Raji (cell line): ENCODE results near the gene SPATA3.

Experiments
- POLR2A ChIP-seq: IDR thresholded peaks from 2 replicates; pipeline ENCODE4 v1.6.1; 2011; ENCODE audit warnings: low read depth, low read length, control low read depth; ENCODE audit not compliant: insufficient read depth

SPATA3 gene

DNA sequence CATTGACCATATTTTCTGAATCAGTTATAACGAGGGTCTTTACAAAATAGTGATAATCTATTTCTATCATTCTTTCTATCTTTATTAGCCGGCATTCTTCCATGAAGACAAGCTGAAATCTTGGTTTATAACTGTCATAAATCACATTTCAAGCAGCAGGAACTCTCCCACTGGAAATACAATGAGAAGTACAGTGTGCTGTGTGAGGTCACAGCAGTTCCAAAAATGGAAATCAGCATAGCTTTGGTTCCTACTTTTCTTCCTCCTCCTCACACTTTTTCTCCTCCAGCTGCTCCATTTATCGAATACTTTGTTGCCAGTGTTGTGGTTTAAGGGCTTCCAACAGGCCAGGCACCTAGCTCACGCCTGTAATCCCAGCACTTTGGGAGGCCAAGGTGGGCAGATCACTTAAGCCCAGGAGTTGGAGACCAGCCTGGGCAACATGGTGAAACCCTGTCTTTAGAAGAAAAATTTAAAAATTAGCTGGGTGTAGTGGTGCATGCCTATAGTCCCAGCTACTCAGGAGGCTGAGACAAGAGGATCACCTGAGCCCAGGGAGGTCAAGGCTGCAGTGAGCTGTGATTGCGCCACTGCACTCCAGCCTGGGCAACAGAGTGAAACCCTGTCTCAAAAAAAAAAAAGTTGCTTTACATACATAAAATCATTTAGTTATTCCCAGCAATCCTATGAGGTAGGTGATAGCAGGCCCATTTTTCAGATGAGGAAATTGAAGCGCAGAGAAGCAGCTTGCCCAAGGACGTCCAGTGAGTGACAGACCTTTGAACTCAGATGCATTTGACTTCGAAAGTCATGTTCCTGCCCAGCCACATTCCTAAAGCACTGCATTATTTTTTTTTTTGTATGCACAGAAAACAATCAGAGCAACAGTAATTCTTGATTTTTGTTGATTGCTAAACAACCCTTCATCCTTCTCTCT, 36.8 kb upstream of the SPATA3 start:
- TF ChIP-seq POLR2A, result no peak

DNA sequence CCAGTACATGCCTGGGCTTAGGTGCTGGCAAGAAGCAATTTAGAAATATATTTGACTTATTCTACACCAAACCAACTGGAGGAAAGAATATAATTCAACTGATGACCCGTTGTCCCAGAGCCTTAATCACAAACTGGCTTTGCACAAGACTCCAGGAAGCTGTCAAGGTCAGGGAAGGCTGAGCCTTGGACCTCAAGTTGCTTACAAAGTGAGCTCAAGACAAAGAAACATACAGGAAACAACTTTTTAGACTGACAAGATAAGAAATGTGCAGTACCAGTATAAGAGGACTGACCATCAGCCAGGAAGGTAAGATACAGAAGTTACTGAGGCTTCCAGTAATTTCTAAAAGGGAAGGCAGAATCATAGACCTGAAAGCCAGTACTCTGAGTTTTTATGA, 35.9 kb upstream of the SPATA3 start:
- TF ChIP-seq POLR2A, result no peak

DNA sequence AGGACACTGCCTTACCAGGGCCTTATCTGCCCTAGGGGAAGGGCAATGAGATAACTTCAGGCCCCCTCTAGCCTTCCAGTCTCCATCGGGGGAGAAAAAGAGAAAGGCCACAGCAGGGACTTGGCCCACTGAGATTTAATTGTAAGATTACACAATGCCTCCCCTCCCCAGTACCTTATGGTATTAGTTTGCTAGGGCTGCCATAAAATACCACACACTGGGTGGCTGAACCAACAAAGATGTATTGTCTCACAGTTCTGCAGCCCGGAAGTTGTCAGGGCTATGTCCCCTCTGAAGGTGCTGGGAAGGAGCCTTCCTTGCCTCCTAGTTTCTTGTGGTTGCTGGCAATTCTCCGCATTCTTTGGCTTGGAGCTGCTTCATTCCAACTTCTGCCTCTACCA, 34.8 kb upstream of the SPATA3 start:
- no peak for TF ChIP-seq POLR2A

DNA sequence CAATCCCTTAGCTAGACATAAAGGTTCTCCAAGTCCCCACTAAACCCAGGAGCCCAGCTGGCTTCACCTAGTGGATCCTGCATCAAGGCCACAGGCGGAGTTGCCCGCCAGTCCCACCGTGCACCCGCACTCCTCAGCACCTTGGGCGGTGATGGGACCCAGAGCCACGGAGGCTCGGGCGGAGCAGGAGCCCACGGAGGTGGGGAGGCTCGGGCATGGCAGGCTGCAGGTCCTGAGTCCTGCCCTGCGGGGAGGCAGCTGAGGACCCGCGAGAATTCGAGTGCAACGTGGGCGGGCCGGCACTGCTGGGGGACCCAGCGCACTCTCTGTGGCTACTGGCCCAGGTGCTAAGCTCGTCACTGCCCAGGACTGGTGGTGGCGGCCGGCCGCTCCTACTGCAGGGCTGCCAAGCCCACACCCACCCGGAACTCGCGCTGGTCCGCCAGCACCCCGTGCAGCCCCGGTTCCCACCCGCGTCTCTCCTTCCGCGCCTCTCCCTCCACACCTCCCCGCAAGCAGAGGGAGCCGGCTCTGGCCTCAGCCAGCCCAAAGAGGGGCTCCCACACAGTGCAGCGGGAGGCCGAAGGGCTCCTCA, 31.7 kb upstream of the SPATA3 start:
- TF ChIP-seq POLR2A, result no peak

DNA sequence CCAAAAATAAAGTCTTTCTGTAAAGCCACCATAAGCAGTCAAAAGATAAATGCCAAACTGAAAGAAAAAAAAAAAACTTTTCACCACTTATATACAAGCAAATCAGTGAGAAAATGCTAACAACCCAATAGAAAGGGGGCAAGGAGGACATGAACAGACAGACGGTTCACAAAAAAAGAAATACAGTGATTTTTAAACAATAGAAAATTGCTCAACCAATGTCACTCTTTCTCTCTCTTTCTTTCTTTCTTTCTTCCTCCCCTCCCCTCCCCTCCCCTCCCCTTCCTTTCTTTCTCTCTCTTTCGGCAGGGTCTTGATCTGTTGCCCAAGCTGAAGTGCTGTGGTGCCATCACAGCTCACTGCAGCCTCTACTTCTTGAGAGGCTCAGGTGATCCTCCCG, 28.8 kb upstream of the SPATA3 start:
- TF ChIP-seq POLR2A, result no peak

DNA sequence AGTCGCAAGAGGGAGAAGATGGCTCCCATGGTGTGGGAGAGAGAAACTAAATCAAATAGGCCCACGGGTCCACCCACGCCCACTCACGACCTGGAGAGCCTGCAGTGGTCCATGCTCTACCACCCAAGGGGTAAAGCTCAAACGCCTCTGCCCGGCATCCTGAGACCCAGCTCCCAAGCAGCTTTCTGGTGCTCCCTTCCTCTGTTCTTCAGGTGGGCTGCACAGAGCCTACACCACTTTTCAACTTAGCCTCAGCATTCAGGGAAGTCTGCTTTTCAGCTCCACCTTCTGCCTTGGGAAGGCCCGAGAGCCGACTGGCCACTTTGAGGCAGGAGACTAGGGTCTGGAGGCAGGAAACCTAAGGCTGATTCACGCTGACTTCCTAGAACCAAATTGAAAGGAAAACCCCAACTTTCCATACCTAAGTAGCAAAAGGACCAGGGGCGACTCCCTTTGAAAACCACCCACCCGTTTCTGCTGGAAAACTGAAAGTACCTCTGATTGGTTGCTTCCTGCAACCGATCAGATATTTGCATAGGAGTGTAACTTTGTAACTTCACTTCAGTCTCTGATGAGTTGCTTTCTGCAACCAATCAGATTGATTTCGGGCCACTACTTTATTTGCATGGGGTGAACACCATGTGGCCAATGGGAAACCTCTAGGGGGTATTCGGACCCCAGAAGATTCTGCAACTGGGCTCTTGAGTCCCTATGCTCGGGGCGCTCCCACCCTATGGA, 26.8 kb upstream of the SPATA3 start:
- TF ChIP-seq POLR2A, result no peak

DNA sequence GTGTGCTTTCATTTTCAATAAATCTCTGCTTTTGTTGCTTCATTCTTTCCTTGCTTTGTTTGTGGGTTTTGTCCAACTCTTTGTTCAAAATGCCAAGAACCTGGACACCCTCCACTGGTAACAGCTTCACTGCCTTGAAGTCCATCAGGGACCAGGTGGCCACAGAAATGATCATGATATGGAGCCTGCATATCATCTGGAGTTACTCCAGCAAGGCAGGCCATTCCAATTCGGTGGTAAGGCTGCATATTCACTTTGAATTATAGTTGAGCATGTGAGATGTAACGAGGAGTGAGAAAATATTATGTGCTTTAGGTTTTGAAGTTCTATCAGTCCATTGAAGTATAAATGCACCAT, 26.3 kb upstream of the SPATA3 start:
- TF ChIP-seq POLR2A, result no peak

DNA sequence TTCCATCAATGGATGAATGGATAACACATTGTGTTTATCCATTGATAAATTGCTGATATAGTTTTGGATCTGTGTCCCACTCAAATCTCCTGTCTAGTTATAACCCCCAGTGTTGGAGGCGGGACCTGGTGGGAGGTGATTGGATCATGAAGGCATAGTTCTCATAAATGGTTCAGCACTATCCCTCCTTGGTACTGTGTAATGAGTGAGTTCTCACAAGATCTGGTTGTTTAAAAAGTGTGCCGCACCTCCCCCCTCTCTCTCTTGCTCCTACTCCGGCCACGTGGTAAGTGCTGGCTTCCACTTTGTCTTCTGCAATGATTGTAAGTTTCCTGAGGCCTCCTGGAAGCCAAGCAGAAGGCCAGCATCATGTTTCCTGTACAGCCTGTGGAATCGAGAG, 23.9 kb upstream of the SPATA3 start:
- TF ChIP-seq POLR2A, result no peak

DNA sequence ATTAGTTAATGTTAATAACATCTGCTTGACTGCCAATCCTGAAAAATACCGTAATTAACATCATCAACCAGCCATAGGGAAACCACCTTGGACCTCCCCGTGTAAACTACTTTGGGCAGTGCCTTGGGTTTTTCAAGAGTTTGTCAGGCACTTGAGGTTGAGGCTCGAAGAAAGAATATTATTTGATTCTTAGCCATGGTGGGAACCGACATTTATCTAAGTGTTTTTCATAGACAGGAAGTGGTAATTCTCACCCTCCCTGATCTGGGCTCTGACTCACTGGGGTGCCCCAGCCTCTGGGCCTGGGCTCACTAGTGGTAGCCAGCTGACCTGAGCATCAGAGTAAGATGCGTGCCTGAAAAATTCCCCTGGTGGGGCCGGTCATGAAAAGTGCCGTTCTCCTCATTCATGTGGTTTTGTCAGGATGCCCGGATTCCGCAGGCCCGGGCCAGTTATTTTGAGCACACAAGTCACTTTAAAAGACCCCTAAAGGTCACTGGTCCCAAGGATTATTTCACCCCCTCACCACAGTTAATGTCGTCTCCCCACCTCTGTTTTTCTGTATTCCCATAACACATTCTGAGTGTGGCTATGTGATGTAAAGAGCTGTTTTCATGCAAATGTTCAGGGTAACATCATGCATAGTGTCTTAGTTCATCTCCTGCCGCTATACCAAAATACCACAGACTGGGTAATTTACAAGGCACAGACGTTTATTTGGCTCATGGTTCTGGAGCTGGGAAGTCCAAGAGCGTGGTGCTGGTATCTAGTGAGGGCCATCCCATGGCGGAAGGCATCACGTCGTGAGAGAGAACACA, 21.6 kb upstream of the SPATA3 start:
- TF ChIP-seq POLR2A, result no peak

DNA sequence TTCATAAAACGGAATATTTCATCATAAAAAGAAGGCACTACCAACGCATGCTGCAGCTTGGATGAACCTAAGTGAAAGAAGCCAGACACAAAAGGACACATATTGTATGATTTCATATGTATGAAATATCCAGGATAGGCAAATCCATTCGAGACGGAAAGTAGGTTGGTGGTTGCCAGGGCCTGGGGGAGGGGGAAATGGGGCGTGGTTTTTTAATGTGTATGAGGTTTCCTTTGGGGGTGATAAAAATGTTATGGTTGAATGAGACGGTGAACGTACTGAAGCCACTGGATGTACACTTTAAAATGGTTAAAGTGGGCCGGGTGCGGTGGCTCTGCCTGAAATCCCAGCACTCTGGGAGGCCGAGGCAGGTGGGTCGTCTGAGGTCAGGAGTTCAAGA, 20.0 kb upstream of the SPATA3 start:
- TF ChIP-seq POLR2A, result no peak

DNA sequence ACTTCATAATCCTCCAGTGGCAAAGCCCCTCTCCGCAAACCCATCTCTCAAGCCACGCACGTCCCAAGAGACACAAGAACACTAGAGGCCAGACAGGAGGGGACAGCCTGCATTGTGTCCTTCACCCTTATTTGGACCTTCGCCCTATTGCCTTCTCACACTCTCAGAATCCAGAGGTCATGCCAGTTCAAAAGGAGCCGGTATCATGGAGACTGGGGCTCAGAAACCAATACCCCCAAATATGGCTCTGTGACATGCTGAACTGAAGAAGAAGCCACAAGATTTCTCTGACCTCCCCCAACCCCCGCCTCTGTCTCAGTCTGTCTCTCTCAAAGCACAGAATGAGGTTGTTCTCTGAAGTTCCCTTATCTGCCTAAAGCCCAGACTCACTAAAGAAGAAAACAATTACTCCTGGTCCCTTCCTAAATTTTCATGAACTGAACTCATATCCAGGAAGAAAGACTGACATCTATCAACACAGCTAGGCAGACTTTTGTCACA, 19.2 kb upstream of the SPATA3 start:
- no peak for TF ChIP-seq POLR2A

DNA sequence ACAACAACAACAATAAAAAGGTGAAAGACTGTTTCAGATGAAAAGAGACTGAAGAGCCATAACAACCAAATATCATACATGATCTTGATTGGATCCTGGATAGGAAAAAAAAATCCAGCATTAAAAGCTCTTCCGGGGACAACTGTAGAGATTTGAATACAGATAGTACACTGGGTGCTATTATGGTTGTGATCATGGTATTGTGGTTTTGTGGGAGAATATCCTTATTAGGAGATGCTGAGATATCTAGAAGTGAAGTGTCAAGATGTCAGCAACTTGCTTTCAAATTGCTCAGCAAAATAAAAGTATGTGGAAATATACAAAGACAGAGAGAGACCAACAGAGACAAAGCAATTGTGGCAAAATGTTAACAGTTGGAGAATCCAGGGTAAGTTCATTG, 15.5 kb upstream of the SPATA3 start:
- TF ChIP-seq POLR2A, result no peak

DNA sequence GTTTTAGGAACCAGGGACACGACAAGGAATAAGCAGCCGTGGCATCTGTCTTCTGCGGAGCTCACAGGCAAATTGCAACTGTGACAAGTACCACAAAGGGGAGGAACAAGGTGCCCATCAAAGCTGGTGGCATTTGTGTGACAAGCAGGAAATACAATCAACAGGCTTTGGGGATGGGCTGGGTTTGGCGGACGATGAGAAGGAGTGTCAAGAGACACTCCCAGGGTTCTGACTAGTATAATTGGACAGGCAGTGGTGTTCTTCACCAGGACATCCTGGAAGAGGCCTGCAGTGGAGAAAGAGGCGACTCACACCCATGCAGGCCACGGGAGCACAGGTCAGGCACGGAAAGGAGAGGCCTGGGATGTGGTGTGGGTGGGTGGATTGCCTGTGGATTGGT, 14.2 kb upstream of the SPATA3 start:
- no peak for TF ChIP-seq POLR2A

DNA sequence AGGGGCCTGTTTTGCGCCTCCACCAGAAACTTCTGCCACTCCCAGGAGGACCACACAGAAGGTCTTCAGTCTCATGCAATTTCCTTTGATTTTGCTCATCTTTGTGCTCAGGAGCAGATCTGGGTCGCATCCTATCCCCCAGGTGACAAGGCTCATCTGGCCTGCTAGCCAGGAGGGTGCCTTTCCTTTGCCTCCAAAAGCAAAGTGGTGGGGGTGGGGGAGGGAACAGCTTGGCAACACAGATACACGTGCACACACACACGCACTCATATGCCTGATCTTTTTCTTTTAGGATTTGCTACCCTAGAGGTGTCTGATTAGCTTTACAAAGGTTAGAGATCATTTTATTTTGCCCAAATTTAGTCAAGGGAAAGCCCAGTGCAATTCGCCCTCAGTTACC, 13.8 kb upstream of the SPATA3 start:
- no peak for TF ChIP-seq POLR2A

DNA sequence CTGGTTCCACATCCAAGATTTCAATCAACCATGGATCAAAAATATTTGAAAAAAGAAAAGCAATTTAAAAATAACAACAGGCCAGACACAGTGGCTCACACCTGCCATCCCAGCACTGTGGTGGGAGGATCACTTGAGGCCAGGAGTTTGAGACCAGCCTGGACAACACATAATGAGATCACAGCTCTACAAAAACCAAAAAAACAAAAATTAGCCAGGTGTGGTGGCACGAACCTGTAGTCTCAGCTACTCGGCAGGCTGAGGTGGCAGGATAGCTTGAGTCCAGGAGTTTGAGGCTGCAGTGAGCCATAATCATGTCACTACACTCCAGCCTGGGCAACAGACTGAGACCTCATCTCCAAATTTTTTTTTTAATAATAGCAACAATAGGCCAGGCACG, 13.4 kb upstream of the SPATA3 start:
- TF ChIP-seq POLR2A, result no peak
